ENCODE measurements around the gene BSCL2.
"Not testable (repeated sequence)": the region's sequence is repeated elsewhere in the genome, so short reads cannot be mapped to it uniquely, and the experiment has no call there.

Gene BSCL2

DNA sequence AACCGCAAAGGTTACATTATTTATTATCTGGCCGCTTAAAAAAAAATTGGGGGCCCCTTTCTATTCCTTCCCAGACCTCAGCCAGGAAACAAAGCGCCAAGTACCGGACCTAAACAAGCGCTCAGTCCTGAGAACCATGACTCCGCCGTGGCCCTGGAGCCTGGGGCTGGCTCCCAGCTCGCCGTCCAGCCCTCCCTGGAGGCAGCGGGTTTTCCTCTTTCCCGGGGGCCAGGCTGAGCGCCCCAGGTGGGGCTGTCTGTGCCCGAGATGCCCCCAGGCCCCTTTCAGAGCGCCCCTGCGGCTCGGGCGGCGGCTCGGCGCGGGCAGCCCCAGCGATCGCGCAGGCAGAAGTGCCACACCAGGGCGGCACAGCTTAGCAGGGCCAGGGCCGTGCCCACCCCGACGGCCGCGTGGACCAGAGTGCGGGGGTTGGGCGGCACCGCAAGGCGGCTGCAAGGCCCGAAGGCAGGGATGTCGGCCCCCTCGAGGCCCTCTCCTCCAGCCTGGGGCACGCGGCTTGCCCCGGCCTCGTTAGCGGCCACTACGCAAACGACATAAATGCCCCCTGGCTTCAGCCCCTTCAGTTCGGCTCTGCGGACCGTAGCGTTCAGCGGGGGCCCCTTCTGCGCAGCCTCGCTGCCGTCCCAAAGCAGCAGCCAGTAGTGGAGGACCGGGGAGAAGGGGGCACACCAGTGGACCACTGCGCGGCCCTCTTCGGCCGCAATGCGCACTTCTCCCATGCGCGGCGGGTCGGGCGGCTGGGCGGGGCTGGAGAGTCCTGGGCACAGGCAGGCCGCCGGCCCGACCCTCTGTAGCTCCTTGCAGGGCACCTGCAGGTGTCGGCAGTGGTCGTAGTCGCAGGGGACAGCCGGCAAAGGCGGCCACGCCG is 19.5 kb downstream of the BSCL2 start:
- DNase-seq (ENCODE audit: low read depth): no peak

DNA sequence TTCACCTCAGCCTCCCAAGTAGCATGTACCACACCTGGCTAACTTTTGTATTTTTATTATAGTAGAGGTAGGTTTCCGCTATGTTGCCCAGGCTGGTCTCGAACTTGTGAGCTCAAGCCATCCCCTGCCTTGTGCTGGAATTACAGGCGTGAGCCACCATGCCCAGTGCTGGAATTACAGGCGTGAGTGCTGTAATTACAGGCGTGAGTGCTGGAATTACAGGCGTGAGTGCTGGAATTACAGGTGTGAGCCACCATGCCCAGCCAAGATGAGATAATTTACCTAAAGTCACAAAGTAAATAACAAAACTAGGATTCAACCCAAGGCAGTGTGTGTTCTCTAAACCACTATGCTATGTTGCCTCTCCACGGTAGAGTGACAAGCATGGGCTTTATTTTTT is 24.7 kb downstream of the BSCL2 start:
- no peak for DNase-seq (ENCODE audit: low read depth)

DNA sequence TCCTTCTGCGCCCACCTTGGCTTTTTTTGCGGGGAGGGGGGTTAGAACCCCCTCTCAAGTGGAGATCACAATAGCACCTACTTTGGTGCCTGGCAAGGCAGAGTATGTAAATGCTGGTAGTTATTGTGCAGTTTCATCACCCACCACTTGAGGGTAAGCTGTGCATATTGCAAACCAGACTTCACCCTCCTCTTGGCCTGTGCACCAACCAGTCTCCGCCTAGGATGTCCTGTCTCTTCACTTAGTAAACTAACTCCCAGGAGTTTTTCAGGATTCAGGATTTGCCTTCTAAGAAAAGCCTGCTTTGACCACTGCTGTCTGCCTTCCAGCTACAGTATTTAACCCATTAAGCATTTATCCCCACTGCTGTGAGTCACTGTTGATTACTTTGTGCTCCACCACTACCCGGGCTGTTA is 26.4 kb downstream of the BSCL2 start:
- DNase-seq (ENCODE audit: low read depth): no peak

- DNase-seq (ENCODE audit: low read depth): peak; percentile 72
These were observed 28.2 kb downstream of the BSCL2 start, which contains the start of gene UBXN1 for GRCh38 chr11:62678770-62679696. Gene UBXN1, minus strand, starts transcription at chr11:62679073. Its CDS starts 150 bp downstream, at chr11:62678923.

DNA sequence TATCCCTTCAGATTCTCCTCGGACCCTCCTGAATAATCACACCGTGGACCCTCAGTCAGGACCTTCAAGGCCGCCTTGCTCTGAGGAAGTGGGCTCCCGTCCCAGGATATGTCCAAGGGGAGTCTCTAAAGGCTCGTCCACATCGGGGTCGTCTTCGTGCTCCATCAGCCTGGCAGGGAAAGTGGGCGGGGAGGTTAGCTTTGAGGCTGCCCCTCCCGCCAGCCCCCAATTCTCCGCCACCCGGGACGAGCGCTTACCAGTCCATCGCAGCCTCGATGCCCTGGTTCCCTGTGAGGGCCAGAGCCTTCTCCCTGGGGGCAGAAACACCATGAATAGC is 28.8 kb downstream of the BSCL2 start:
- no peak for DNase-seq (ENCODE audit: low read depth)

GRCh38 chr11:62677714-62678113 is 29.5 kb downstream of the BSCL2 start:
- no peak for DNase-seq (ENCODE audit: low read depth)

GRCh38 chr11:62677156-62677555 is 30.1 kb downstream of the BSCL2 start:
- no peak for DNase-seq (ENCODE audit: low read depth)

DNA sequence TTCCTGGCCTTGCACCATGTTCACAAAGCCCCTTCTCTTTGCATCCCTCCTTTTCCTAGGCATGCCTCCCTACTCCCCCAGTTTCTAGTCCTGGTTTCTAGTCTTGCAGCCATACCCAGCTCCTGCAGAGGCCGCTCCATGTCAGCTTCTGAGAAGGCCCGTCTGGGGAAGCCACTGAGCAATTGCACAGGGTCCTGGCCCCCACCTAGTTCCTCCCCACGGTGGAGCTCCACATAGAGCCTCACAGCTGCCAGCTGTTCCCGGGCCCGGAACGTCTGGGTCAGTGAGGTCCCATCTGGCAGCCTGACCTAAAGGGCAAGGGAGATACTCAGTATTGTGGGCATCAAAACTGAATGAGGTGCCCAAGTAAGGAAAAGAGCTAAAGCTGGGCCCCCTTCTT is 30.5 kb downstream of the BSCL2 start:
- DNase-seq (ENCODE audit: low read depth): no peak

DNA sequence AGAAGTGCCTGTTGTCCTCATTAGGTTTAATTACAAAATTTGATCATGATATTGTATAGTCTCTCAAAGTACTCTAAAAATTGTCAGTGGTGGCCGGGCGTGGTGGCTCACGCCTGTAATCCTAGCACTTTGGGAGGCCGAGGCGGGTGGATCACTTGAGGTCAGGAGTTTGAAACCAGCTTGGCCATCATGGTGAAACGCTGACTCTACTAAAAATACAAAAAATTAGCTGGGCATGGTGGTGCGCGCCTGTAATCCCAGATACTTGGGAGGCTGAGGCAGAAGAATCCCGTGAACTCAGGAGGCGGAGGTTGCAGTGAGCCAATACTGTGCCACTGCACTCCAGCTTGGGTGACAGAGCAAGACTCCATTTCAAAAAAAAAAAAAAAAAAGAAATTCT is 31.8 kb downstream of the BSCL2 start:
- DNase-seq (ENCODE audit: low read depth): not testable (repeated sequence)

DNA sequence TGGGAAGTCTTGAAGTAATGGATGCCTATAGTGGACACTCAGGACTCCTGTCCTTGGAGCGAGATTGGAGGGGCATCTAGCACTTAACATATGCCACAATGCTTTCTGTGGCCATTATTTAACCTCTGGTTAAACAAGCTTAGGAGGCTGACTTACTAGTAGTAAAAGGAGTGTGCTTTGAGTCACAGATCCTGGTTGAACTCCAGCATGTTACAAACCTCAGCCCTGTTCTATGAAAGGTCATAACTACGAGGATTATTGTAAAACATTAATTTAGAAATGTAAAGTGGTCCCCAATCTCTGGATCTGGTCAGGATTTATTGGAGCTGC is 34.1 kb downstream of the BSCL2 start:
- DNase-seq (ENCODE audit: low read depth): no peak

- DNase-seq (ENCODE audit: low read depth): peak; percentile 50
These were observed 35.4 kb downstream of the BSCL2 start, which contains the start of the genes LBHD1 and UQCC3 for GRCh38 chr11:62671608-62672389. Gene LBHD1, minus strand, starts transcription at chr11:62672267. Its CDS starts 2,236 bp downstream, at chr11:62670031. Gene UQCC3, plus strand, starts transcription at chr11:62671673. Its CDS starts 73 bp downstream, at chr11:62671746.

GRCh38 chr11:62671236-62671607 is 36.0 kb downstream of the BSCL2 start:
- DNase-seq (ENCODE audit: low read depth): no peak

DNA sequence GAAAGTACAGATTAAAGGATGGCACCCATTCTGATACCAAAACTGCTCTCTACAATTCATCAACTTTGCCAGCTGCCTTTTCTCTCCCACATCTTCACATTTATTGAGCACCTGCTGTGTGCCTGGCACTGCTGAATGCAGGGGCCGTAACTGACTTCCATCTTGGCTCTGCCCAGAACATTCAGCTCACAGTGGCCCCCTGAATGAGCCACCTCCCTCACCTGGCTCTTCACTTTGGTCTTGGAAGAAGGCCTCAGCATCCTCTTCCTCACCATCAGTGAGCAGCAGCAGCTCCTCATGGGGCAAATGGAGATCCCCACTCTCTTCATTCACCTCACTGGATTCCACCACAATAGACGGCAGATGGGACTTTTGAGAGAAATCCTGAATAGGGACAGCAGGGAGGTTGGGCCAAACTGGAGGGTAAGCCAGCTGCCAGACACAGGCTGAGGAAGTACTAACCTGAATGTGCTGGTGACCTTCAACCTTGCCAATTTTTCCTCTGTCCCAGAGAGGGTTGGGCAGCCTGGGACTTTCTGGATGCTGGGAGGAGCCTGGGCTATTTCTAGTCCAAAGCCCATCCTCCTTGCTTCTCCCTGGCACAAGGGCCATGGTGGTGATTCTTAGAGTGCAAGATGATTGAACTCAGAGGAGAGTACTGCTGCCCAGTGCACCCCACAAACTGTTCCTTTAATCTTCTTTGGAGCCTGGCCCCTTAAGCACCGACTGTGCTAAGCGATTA is 37.6 kb downstream of the BSCL2 start:
- DNase-seq (ENCODE audit: low read depth): no peak

DNA sequence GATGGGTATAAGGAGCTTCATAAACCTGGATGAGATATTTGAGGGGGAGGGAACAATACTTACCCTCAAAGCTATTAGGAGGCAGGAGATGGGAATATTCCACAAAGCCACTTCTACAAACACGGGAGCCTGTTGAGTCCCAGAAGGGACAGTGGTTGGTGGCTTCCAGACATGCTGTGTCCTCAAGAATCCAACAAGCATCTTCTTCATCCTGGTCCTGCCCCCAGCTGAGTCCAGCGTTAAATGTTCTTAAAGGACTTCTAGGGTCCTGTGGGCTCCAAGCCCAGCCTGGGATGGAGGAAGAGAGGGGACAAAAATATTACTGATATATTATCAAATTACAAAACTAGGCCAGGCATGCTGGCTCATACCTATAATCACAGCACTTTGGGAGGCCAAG is 39.8 kb downstream of the BSCL2 start:
- DNase-seq (ENCODE audit: low read depth): no peak

DNA sequence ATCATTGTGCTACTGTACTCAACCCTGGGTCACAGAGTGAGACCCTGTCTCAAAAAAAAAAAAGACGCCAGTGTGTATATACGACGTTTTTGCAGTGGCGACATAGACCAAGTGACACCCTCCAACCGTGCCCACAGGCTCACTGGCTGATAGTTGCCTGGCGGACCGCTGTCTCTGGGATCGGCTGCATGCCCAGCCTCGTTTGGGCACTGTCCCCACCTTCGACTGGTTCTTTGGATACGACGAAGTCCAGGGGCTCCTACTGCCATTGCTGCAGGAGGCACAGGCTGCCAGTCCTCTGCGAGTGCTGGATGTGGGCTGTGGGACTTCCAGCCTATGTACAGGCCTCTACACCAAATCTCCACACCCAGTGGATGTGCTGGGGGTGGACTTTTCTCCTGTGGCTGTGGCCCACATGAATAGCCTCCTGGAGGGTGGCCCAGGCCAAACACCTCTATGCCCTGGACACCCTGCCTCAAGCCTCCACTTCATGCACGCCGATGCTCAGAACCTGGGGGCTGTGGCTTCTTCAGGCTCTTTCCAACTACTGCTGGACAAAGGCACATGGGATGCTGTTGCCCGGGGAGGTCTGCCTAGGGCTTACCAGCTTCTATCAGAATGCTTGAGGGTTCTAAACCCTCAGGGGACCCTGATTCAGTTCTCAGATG is 40.8 kb downstream of the BSCL2 start:
- no peak for DNase-seq (ENCODE audit: low read depth)

GRCh38 chr11:62665599-62666258 is 41.5 kb downstream of the BSCL2 start:
- peak; percentile 25 for DNase-seq (ENCODE audit: low read depth)

- DNase-seq (ENCODE audit: low read depth): peak; percentile 94
These were observed 42.1 kb downstream of the BSCL2 start, which contains the start of the genes C11orf98 and CSKMT for GRCh38 chr11:62665075-62665598. Gene C11orf98, minus strand, starts transcription at chr11:62665210. Its CDS starts 41 bp downstream, at chr11:62665169. Gene CSKMT, plus strand, starts transcription at chr11:62665312. Its CDS starts 568 bp downstream, at chr11:62665880.

- DNase-seq (ENCODE audit: low read depth): no peak
These were observed 42.7 kb downstream of the BSCL2 start for GRCh38 chr11:62664405-62665074.

DNA sequence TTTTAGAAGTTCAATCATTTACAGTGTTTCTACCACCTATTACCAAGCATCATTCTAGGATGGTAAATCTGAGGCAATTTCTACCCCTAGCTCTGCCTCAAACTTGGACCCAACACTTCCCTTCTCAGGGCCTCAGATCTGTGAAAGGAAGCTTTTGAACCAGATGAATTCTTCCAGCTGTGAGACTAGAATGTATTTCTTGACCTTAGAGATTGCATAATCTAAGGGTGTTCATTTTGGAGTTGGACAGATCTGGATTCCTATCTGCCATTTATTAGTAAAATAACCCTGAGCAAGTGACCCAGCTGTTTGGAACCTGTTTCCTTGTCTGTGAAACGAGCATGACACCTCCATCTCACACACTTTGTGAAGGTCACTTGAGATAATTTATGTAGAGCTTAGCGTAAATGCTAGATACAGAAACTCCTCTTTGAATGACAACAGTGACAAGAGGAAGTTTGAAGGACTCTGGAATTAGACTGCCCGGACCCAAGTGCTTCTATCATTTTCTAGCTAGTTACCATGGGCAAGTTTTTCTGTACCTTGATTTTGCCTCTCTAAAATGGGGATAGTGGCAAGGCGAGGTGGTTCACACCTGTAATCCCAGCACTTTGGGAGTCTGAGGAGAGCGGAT is 50.3 kb downstream of the BSCL2 start:
- DNase-seq (ENCODE audit: low read depth): no peak

All from activated T-helper 1 cell treated with Interleukin-2 at 50 U/mL for 16 hours (primary cell).